ENCODE results near the gene MYL4. TPM values are rescaled to one million over a fixed set of nuclear protein-coding genes. Genes with fewer than 3 reads are reported as not detected.

Gene MYL4
- total RNA-seq, 1 experiment from 2014 or later, result 3.7 TPM

DNA sequence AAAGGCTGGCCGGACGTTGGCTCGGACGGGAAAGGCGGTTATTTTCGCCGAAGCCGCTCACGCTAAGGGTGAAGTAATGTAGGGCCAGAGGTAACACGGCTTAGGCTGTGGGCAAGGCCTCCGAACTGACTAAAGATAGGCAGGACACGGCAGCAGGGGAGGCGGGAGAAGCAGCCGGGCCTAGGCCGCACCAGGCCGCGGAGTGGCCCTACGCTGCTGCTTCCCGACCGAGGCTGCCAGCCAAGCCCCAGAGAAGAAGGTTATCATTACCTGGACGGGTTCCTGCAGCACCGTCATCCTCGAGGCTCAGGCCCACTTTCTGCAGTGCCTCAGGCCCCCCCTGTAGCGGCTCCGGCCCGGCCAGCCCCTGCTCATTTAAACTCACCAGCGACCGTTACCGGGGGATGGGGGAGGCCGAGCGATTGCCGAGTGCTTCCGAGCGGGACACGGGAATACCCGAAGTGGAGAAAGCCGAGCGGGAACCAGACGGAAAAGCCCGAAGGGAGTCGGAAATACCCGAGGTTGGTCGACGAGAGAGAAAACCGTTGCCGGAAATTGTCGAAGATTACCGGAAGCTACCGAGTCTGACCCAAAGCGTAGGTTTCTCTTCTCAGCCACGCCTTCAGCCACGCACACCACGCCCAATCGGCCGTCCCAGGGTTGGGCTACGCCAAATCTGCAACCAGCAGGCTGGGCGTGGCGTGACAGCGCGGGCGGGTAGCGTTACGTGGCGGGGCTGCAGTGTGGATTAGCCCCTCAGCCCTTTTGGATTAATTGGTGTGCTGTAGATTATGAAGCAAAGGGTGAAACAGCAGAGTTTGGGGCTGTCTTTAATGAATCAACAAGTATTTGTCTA lies 20.0 kb upstream of the MYL4 start, which contains the start of gene CDC27:
Gene CDC27 (minus strand): TSS at position 420 of the 856 bp plus-strand sequence. CDS start 123 bp downstream, at position 297.
- peaks cover 14% of the 10 kb centered on the region; the same call in 1 of the 2 replicates for H3K36me3 ChIP-seq (ENCODE audit: insufficient read depth, low read length)
- H3K9ac ChIP-seq (ENCODE audit: low read length), result peak within 1 kb of the TSS; percentile 98
- H4K20me1 ChIP-seq (ENCODE audit: insufficient read depth, low read depth, low read length), result peaks cover 4% of the 10 kb centered on the region; the same call in 1 of the 2 replicates
- no peaks in the 10 kb centered on the region for H3K9me3 ChIP-seq (ENCODE audit: low read length)
- peak; percentile 100 for DNase-seq
- no peaks in the 10 kb centered on the region for H3K27me3 ChIP-seq (ENCODE audit: low read length)
- H3K9me2 ChIP-seq (replicated peaks; ENCODE audit: insufficient read depth, low read length), result no peaks in the 10 kb centered on the region
- peak within 1 kb of the TSS; percentile 51; the same call in 1 of the 2 replicates for H2AFZ ChIP-seq (ENCODE audit: low read length)
- H3K27ac ChIP-seq (ENCODE audit: low read length), result peak within 1 kb of the TSS; percentile 86
- H3K4me3 ChIP-seq (ENCODE audit: low read length), result peak within 1 kb of the TSS; percentile 94
- peaks cover 50% of the 10 kb centered on the region for H3K79me2 ChIP-seq (ENCODE audit: low read length)
- H3K4me2 ChIP-seq (ENCODE audit: low read depth, low read length, poor library complexity, severe bottlenecking), result peak within 1 kb of the TSS; percentile 95
- peaks cover 51% of the 10 kb centered on the region for H3K4me1 ChIP-seq (ENCODE audit: low read length)

DNA sequence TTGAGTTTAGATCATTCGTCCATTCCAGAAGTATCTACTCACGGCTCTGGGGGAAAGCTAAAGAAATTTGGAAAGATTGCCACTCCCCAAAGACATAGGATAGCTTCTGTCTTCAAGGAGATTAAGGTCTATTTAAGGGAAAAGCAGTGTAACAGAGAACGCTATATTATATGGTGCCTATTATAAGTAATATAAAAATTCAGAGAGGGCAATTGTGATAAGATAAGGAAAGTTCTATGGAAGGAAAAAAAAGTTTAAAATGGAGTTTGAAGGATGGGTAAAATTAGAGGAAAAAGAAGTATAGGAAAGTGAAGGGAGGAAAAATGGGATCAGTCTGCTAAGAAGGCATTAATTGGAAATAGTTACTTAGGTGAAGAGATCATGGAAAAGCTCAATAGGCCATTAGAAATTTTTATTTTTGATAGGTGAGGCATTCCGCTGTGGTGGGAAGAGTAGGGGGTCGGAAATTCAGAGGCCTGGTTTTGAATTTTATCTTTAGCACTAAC lies 19.4 kb upstream of the MYL4 start:
- Histone ChIP-seq H3K4me3 (ENCODE audit: low read length) (peak overlapping the region; percentile 63), H3K9ac (ENCODE audit: low read length) (peak overlapping the region; percentile 68), H4K20me1 (ENCODE audit: insufficient read depth, low read depth, low read length) (peaks cover 4% of the 10 kb centered on the region; the same call in 1 of the 2 replicates), H3K79me2 (ENCODE audit: low read length) (peaks cover 43% of the 10 kb centered on the region), H3K9me2 (replicated peaks; ENCODE audit: insufficient read depth, low read length) (no peaks in the 10 kb centered on the region), H3K27ac (ENCODE audit: low read length) (peak overlapping the region; percentile 55), H3K36me3 (ENCODE audit: insufficient read depth, low read length) (peaks cover 11% of the 10 kb centered on the region; the same call in 1 of the 2 replicates), H3K9me3 (ENCODE audit: low read length) (no peaks in the 10 kb centered on the region), H3K4me1 (ENCODE audit: low read length) (peaks cover 44% of the 10 kb centered on the region), H3K4me2 (ENCODE audit: low read depth, low read length, poor library complexity, severe bottlenecking) (peak overlapping the region; percentile 86), H2AFZ (ENCODE audit: low read length) (0 out of 2 replicates have a peak overlapping the region, but pooled peaks have one; percentile 51), H3K27me3 (ENCODE audit: low read length) (no peaks in the 10 kb centered on the region)
- no peak for DNase-seq

DNA sequence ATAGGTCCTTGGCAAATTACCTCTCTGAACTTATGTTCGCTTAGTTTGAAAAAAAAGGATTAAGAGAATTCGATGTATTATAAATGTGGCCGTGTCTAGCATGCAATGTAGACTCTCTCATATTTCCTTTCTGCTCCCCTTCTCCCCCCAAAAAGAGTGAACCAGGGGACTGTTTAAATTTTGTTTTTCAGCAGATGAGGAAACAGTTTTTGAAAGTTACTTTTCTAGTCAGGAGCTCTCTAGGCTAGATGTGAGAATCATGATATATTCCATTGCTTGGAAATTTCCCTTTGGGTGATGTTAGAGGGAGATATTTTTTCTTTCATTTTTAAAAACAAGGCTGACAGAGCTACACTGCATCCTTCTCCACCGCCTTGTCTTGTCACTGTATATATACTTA lies 18.9 kb upstream of the MYL4 start:
- Histone ChIP-seq H3K27me3 (ENCODE audit: low read length) (no peaks in the 10 kb centered on the region), H4K20me1 (ENCODE audit: insufficient read depth, low read depth, low read length) (peaks cover 4% of the 10 kb centered on the region; the same call in 1 of the 2 replicates), H3K36me3 (ENCODE audit: insufficient read depth, low read length) (peaks cover 11% of the 10 kb centered on the region; the same call in 1 of the 2 replicates), H3K9me2 (replicated peaks; ENCODE audit: insufficient read depth, low read length) (no peaks in the 10 kb centered on the region), H3K9ac (ENCODE audit: low read length) (no peak overlapping the region), H3K4me1 (ENCODE audit: low read length) (peaks cover 43% of the 10 kb centered on the region), H2AFZ (ENCODE audit: low read length) (no peak overlapping the region), H3K4me3 (ENCODE audit: low read length) (no peak overlapping the region), H3K9me3 (ENCODE audit: low read length) (no peaks in the 10 kb centered on the region), H3K79me2 (ENCODE audit: low read length) (peaks cover 38% of the 10 kb centered on the region), H3K4me2 (ENCODE audit: low read depth, low read length, poor library complexity, severe bottlenecking) (peak overlapping the region; percentile 86), H3K27ac (ENCODE audit: low read length) (no peak overlapping the region)
- no peak for DNase-seq

DNA sequence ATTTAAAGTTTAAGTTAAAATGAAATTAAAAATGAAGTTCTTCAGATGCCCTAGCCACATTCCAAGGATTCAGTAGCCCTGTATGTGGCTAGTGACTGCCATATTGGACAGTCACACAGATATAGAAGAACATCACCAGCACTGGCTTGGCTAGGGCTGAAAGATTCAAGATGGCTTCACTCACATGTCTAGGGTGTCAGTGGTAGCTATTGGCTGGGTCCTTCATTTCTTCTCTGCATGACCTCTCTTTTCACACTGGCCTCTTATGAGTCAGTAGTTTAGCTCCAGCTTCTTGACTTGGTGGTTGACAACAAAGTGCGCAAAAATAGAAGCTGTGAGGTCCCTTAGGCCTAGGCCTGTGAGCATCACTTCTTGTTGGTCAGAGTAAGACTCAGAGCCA lies 18.4 kb upstream of the MYL4 start:
- H2AFZ ChIP-seq (ENCODE audit: low read length), result no peak overlapping the region
- H3K4me2 ChIP-seq (ENCODE audit: low read depth, low read length, poor library complexity, severe bottlenecking), result no peak overlapping the region
- peaks cover 7% of the 10 kb centered on the region; the same call in 1 of the 2 replicates for H3K36me3 ChIP-seq (ENCODE audit: insufficient read depth, low read length)
- no peak overlapping the region for H3K27ac ChIP-seq (ENCODE audit: low read length)
- H4K20me1 ChIP-seq (ENCODE audit: insufficient read depth, low read depth, low read length), result peaks cover 4% of the 10 kb centered on the region; the same call in 1 of the 2 replicates
- no peak overlapping the region for H3K9ac ChIP-seq (ENCODE audit: low read length)
- no peaks in the 10 kb centered on the region for H3K27me3 ChIP-seq (ENCODE audit: low read length)
- peaks cover 38% of the 10 kb centered on the region for H3K4me1 ChIP-seq (ENCODE audit: low read length)
- DNase-seq, result peak; percentile 42
- H3K4me3 ChIP-seq (ENCODE audit: low read length), result no peak overlapping the region
- H3K79me2 ChIP-seq (ENCODE audit: low read length), result peaks cover 33% of the 10 kb centered on the region
- peaks cover 2% of the 10 kb centered on the region; the same call in 1 of the 2 replicates for H3K9me3 ChIP-seq (ENCODE audit: low read length)
- H3K9me2 ChIP-seq (replicated peaks; ENCODE audit: insufficient read depth, low read length), result no peaks in the 10 kb centered on the region

DNA sequence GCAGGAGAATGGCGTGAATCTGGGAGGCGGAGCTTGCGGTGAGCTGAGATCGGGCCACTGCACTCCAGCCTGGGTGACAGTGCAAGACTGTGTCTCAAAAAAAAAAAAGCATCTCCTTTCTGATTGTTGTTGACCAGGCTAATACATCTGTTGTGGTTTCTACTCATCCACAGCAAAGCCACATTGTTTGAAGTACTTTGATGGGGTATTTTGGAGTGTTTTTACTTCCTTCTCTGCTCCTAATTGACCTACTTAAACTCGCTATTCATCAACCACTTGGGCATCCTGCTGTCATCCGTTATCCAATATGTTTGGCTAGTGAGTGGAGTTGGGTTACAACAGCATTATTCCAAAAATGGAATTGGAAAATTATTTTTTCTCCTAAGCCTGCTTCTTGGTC lies 16.6 kb upstream of the MYL4 start:
- Histone ChIP-seq H3K4me1 (ENCODE audit: low read length) (peaks cover 22% of the 10 kb centered on the region), H3K79me2 (ENCODE audit: low read length) (peaks cover 15% of the 10 kb centered on the region), H3K9ac (ENCODE audit: low read length) (no peak overlapping the region), H3K36me3 (ENCODE audit: insufficient read depth, low read length) (no peaks in the 10 kb centered on the region), H3K4me2 (ENCODE audit: low read depth, low read length, poor library complexity, severe bottlenecking) (no peak overlapping the region), H3K27me3 (ENCODE audit: low read length) (no peaks in the 10 kb centered on the region), H3K27ac (ENCODE audit: low read length) (no peak overlapping the region), H2AFZ (ENCODE audit: low read length) (no peak overlapping the region), H3K4me3 (ENCODE audit: low read length) (no peak overlapping the region), H4K20me1 (ENCODE audit: insufficient read depth, low read depth, low read length) (peaks cover 4% of the 10 kb centered on the region; the same call in 1 of the 2 replicates), H3K9me3 (ENCODE audit: low read length) (peaks cover 5% of the 10 kb centered on the region; the same call in 1 of the 2 replicates), H3K9me2 (replicated peaks; ENCODE audit: insufficient read depth, low read length) (no peaks in the 10 kb centered on the region)
- DNase-seq, result peak; percentile 37

DNA sequence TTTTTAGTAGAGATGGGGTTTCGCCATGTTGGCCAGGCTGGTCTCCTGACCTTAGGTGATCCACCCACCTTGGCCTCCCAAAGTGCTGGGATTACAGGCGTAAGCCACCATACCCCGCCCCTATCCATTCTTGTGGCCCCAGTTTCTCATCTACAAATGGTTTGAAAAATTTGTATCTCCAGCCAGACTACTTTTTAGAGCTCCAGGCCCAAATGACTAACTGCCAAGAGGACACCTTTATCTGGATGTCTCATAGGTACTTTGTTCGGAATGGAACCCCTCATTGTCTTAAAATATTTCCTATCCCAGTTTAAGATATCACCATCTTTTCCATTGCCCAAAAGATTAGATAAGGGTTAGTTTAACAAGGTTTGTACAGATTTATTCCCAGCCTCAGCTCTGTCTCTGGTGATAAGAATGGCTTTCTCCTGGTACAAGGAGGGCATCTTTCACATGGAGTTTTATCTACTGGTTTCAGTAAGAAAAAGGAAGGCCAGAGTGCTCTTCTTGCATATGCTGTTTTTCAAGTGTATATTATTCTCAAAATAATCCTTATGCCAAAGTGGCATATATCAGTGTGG lies 15.1 kb upstream of the MYL4 start:
- no peaks in the 10 kb centered on the region for H3K9me2 ChIP-seq (replicated peaks; ENCODE audit: insufficient read depth, low read length)
- no peaks in the 10 kb centered on the region for H4K20me1 ChIP-seq (ENCODE audit: insufficient read depth, low read depth, low read length)
- H3K79me2 ChIP-seq (ENCODE audit: low read length), result peaks cover under 1% of the 10 kb centered on the region

DNA sequence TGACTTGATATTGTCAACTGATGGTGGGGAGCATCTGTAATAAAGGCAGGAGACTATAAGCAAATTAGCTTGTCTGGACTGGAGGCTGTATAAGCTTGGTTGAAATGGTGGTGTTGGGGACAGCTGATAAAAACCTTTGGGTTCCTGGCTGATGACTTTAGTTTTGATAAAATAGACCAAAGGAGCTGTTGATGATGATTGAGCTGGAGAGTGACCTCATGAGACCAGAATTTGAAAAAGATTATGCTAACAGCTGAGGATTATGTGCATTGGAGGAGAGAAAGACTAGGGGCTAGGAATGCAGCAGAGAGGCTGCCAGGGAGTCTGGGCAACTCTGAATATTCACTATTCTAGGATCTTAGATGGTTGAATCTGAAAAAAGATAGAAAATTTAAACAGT lies 11.3 kb upstream of the MYL4 start:
- H3K9ac ChIP-seq (ENCODE audit: low read length), result no peak overlapping the region

More for the DNA sequence above, 15.1 kb upstream of the MYL4 start:
- H3K9me3 ChIP-seq (ENCODE audit: low read length), result peaks cover 5% of the 10 kb centered on the region; the same call in 1 of the 2 replicates
- no peak overlapping the region for H3K9ac ChIP-seq (ENCODE audit: low read length)
- H2AFZ ChIP-seq (ENCODE audit: low read length), result no peak overlapping the region
- H3K27ac ChIP-seq (ENCODE audit: low read length), result no peak overlapping the region
- no peak overlapping the region for H3K4me3 ChIP-seq (ENCODE audit: low read length)
- no peaks in the 10 kb centered on the region for H3K27me3 ChIP-seq (ENCODE audit: low read length)
- peaks cover 27% of the 10 kb centered on the region for H3K4me1 ChIP-seq (ENCODE audit: low read length)
- no peaks in the 10 kb centered on the region for H3K36me3 ChIP-seq (ENCODE audit: insufficient read depth, low read length)
- DNase-seq, result no peak
- no peak overlapping the region for H3K4me2 ChIP-seq (ENCODE audit: low read depth, low read length, poor library complexity, severe bottlenecking)

More for the DNA sequence above, 11.3 kb upstream of the MYL4 start:
- H3K27ac ChIP-seq (ENCODE audit: low read length), result peak overlapping the region; percentile 43
- H3K9me3 ChIP-seq (ENCODE audit: low read length), result peaks cover 5% of the 10 kb centered on the region; the same call in 1 of the 2 replicates
- no peaks in the 10 kb centered on the region for H3K36me3 ChIP-seq (ENCODE audit: insufficient read depth, low read length)
- H3K27me3 ChIP-seq (ENCODE audit: low read length), result no peaks in the 10 kb centered on the region
- H3K4me1 ChIP-seq (ENCODE audit: low read length), result peaks cover 32% of the 10 kb centered on the region
- H3K79me2 ChIP-seq (ENCODE audit: low read length), result no peaks in the 10 kb centered on the region
- peak overlapping the region; percentile 5 for H2AFZ ChIP-seq (ENCODE audit: low read length)
- no peak overlapping the region for H3K4me3 ChIP-seq (ENCODE audit: low read length)
- H3K4me2 ChIP-seq (ENCODE audit: low read depth, low read length, poor library complexity, severe bottlenecking), result peak overlapping the region; percentile 1
- no peaks in the 10 kb centered on the region for H4K20me1 ChIP-seq (ENCODE audit: insufficient read depth, low read depth, low read length)
- DNase-seq, result no peak
- no peaks in the 10 kb centered on the region for H3K9me2 ChIP-seq (replicated peaks; ENCODE audit: insufficient read depth, low read length)

Measured in Karpas-422 (cell line).